Cerebellar cortex (tissue), 1 donor: ENCODE data around the gene CAPSL.
"Not testable (repeated sequence)": the region's sequence is repeated elsewhere in the genome, so short reads cannot be mapped to it uniquely, and the experiment has no call there.

Source experiments
- DNase-seq: peaks from one replicate; pipeline ENCODE4 v3.0.0-alpha.2; 2015; ENCODE audit warnings: low spot score

The CAPSL gene

DNA sequence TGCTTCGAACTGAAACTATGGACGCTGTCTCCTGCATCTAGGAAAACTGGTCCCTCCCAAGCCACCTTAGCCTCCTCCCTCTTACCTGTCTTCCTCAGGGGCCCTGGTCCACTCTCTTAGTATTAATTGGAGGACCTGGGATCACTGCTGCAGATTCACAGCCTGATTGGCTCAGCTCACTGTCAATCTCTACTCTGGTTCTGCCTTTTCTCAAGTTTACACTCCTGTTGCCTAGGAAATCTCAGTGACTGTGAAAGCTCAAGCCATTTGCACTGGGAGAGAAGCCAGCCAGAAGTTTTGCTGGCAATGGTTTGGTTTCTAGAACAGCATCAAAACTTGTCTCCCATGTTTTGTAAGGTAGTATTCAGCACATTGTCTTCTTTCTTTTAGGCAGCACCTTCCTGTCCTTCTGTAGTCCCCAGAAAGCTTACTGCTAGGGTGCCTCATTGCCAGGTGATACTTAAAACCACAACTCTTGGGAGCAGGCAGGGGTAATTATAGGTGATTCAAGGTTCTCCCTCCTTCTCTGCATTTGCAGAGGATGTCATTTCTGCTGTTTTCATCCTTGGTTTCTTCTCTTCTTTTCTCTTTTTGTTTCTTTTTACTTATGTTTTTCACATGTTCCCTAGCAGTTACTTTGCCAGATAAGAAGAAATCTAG lies at the start of gene CAPSL:
CAPSL (minus strand) TSS at position 55 of the 660 bp plus-strand sequence. CDS start 17,502 bp downstream, outside the sequence.
- peak; percentile 16 for DNase-seq

DNA sequence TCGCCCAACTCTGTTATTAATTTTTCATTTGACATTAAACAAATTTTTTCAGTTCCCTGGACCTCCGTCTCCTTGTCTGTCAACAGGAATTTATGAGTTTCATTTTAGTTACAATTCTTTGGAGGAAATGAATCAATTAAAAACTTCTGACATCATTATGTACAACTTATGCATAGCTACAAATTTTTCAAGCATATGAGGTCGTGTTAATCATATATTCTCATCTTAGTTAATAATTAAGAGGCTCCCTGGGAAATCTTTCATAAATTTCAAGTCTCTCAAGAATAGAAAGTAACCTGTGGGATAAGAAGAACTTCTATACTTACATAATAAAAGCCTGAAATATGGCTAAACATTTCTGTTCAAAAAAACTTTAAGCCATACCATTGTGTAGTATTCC lies 49.4 kb upstream of the CAPSL start:
- no peak for DNase-seq

DNA sequence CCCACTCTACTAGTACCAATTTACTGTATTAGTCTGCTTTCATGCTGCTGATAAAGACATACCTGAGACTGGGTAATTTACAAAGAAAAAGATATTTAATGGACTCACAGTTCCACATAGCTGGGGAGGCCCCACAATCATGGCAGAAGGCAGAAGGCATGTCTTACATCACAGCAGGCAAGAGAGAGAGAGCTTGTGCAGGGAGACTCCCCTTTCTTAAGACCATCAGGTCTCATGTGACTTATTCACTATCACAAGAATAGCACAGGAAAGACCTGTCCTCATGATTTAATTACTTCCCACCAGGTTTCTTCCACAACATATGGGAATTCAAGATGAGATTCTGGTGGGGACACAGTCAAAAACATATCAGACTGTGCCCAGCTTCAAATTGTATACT lies 41.3 kb upstream of the CAPSL start:
- no peak for DNase-seq

DNA sequence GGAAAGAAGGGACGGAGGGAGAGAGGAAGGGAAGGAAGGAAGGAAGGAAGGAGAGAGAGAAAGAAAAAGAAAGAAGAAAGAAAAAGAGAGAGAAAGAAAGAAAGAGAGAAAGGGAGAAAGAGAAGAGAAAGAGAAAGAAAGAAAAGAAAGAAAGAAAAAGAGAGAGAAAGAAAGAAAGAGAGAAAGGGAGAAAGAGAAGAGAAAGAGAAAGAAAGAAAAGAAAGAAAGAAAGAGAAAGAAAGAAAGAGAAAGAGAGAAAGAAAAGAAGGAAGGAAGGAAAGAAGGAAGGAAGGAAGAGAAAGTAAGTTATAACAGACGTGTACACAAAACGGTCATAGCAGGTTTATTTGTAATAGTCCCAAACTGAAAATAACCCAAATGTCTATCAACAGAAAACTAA lies 38.4 kb upstream of the CAPSL start:
- not testable (repeated sequence) for DNase-seq

DNA sequence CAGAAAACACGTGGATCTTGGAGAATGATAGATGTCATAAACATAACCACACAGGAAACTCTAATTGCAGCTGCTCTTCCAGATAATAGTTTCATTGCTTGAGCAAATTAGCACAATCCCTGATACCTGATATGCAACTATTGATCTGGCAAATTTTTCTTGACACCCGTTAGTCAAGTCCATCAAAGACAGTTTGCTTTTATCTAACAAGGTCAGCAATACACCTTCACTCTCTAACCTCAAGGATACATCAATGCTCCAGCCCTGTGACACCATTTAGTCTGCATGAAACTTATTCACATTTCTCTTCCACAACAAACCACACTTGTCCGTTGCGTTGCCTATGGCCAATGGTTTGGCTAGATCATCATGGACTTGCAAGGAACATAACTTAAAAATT lies 36.1 kb upstream of the CAPSL start:
- DNase-seq = no peak

DNA sequence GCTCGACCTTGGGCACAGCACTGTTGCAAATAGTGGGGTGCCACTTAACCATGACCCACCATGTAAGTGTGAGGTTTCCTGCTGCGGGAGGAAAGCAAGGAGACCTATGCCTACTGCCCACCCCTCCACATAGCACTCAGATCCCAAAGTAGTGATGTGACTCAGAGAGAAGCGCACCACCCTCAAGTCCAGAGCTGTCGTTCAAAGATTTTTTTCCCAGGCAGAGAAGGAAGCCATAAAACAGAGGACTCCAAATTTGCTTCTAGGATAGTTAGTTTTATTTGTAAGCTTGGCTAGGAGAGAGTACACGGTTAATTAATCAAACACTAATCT lies 33.4 kb upstream of the CAPSL start:
- DNase-seq = no peak

DNA sequence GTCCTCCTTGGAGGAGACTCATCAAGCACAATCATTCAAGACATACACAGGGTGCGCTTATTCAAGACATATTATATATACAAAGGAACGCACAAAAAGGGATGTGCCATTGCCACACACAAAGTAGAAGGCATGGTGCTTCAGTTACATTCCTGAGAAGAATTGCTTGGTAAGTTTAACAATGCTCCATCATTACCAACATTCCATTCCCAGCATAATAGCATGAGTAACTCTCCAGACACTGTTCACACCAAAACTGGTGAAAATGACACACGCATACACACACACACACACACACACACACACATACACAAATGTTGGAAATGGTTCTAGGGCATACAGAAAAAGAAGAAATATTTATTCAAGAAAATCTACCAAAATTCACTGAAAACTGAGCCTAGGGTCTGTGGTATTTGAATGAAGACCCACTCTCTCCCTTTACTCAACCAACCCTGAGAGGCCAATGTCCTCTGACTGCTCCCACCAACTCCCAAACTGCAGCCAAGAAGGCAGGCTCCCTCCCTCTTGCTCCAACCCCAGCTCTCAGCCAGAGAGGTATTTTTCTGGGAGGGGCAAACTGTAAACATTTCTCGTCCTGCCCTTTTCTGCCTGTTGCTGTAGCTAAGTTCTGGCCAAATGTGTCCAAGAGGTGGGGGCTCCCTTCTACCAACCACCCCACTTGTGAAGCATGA lies 32.9 kb upstream of the CAPSL start:
- DNase-seq = no peak

DNA sequence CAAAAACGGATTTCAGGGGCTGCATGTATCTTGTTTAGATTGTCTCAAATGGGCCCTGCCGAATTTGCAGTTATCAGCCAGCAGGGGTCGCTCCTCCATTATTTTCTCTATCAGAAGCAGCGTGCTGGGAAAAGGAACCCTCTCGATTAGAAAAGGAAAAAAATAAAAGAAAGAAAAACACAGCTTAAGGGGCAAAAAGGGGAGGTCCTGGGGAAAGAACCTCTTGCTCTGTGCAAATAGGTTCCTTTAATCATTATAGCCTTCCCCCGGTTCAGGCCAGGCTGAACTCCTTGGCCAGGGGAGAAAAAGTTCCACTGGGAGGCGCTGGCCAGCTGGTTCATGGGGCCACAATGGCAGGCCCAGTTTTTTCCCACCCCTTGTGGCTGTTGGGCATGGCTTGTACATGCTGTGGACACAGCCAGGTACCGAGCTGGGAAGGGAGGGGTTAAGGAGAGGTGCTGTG lies 25.0 kb upstream of the CAPSL start:
- DNase-seq = peak; percentile 7

DNA sequence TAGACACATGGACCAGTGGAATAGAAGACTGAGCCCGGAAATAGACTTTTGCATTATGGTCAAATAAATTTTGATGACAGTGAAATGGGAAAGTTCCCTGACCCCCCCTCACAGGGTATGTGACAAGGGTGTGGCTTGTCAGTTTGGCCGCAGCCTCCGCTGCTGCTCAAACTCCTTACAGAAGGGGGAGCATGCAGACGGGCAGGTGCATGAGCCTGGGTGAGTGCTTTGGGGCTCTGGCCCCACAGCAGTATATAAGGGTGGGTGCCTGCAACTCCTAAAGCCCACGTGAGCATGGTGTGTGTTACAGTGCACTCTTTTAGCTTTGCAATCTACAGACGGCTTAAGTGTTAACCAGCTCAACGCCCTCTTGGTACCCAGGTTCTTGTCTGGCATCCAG lies 21.9 kb upstream of the CAPSL start:
- no peak for DNase-seq

DNA sequence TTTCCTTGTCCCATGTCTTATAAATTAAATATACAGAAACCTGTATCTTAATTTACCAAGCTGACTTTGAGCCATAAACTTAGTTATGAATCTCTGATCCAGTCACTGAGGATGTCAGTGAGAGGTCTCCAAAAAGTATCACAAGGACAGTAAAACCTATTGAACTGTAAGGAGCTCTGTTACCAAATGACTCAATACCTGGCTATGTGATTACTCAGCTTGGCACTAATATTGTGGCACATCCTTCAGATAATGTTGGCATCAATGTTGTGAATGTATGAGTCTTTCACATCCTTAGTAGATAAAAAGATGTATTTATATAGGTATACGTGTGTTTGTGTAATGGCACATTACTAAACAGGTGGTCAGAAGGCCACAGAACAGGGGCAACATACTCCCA lies 18.0 kb upstream of the CAPSL start:
- no peak for DNase-seq

DNA sequence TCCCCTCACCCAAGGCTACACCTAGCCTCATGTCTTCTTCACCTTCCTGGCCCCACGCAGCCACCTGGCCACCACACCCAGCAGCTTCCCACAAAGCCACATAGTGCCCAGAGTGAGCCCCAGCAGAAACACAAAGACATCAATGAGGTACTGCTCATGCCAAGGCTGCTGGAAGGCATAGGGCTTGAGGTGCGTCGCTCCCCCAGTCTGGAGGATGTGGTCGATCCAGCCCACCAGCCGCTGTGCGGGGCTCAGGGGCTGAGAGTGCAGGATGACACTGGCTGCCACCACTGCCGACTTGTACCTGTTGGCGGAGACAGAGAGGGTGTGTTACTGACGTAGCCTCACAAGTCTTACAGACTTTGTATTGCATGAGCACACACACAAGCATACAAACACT lies 15.8 kb upstream of the CAPSL start:
- DNase-seq = no peak

DNA sequence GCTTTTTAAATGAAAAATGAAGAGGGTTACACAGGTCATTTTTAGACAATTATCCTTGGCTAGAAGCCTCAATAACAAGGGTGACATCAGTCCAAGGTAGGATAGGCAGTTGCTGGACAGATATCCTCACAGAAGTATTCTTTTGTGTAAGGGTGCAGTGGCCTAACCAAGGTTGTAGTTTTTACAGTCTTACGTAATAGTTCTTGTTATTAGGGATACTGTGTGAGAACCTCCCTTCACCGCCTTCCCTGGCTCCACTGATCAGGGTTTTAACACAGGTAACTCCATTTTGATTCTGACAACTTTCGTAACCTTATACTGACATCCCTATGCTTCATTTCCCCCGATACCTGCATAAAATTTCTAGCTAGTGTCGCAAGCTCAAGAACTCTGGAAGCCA lies 8.7 kb upstream of the CAPSL start:
- DNase-seq = no peak

DNA sequence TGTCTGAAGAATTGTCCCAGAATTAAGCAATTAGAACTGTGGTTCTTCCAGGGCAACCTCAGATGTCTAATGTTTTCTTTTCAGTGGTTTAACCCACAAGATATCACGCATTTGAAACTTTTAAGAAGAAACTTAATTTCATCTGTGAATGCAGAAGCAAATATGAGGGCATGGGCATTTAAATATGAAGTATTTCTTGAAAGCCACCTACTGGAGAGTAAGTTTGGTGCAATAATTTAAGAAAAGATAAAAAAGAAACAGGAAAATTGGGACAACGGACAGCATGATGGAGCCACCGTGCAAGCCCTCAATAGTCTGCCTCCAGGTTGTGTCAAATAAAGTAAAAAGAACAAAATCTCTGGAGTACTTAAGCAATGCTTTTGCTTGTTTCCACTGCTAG lies 1.2 kb upstream of the CAPSL start:
- DNase-seq = no peak

DNA sequence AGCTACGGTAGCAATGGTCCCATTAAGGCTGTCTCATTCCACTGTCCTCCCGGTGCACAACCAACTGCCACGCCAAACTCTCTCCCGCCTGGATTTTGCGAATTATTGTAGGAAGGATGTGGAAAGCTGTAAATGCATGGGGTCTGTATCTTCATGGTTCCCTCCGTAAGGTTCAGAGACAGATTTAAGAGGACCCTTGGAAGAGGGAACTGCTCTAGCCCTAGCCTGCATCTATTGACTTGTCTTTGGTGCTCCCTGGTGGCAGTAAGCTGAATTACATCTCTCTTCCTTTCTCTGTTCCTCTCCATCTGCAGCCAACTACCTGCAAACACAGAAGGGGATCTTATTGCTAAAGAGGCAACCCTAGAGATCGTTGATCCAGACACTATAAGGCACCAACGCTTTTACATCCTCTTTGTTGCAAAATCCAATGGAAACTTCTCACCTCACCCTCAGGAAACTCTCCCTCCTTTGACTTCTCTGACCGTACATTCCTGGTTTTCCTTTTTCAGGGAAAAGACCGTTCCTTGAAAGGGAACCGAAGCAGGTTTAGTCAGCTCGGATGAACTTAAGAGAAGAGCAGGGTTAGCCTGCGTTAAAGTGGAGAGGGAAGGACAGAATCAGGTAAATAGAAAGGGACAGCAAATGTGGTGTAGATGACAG lies 11.9 kb downstream of the CAPSL start:
- peak; percentile 48 for DNase-seq

DNA sequence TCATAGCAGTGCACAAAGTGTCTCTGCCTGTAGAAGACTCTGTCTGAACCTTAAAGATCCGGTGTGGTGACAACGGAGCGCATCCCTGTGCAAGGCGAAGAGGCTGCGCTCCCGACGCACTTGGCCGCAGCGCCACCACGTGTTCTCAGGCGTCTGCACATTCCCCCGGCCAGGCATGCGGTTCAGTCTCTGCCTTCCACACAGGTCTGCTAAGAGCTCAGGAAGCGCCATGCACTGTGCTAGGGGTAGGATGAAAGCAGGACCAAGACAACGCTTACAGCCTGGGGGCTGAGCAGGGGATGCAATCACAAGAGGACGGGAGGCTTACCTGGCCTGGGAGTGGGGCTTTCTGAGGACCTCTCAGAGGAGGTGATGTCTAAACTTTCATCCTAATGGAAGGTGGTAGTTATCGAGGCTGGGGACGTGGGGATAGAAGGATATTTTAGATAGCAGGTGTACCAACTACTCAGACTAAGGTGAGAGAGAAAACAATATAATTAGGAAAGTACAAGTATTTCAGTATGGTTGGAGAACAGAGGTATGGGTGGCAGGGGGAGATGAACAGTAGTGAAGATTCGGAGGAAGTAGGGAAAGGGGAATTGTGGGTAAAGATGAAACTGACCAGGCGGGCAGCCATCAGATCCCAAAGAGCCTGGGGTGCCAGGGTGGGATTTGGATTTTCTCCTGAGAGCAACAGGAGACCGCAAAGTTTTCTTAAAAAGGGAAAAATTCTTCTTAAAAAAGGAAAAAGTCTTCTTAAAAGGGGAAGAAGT lies 13.3 kb downstream of the CAPSL start:
- DNase-seq = peak; percentile 11

DNA sequence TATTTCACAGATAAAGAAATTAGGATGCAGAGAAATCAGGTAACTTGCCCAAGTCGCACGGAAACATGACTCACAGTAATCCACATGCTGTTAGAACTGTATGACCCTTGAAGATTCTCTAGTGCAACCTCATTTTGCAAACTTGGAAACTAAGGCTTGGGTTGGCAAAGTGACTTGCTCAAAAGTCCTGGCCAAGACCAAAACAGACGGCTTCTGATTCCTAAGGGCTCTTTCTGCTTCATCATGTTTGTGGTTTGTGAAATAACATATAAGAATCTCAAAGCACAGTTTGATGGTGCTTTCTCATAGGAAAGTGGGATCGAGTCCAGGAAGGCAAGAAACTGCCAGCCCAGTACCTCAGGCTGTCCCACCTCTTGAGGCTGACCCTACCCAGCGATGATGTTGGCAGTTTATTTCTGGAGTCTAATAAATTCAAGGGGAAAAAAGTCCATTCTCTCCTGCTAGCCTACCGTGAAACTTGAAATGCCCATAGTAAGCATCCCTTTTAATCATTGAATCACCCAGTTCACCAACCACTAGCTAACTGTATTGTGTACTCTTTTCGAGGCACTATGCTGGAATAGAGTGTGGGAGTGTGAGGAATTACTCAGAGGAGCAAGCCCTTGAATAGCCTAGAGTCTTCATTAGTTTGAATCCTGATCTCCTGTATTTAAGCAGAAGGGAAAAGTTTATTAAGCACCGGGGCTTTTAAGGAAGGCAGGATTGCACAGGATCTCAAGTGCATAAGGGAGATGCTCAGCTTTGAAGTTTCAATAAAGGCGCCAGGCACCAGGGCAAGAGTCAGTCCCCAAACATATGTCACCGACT lies 14.1 kb downstream of the CAPSL start:
- DNase-seq = no peak

DNA sequence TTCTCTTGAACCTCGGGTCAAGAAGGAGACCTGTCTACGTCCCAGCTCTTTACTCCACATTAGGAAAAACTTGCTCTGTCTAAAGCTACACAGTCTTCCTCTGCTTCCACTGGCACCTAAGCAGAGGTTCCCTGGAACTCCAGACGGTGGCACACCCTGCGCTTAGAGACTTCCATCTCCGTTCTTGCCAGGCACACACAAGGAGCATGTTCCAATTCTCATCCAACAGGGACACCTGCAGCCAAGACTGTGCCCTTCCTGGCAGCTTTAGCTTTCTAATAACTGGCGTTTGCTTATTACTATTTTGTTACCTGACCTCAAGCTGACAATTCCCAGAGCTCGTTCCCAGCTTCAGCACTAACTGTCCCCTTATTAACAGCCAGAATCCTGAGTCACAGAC lies 16.0 kb downstream of the CAPSL start:
- DNase-seq = no peak

DNA sequence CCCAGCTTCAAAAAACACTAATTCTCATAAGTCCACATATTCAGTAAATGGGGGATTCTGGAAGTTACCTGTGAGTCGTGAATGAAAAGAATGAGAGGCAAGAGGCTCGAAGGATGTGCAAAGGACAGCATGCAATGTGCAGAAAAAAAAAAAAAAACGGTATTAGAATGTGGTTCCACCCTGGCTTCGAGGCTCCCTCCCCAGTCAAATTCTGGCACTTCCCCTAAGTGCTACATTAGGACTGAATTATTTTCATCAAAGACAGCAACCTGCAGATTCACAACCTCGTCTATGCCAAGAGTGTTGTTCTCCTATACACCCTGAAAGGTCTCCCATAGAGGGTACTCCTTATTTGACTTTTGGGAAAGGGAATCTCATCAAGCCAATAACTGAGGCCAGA lies 16.5 kb downstream of the CAPSL start:
- DNase-seq = no peak

DNA sequence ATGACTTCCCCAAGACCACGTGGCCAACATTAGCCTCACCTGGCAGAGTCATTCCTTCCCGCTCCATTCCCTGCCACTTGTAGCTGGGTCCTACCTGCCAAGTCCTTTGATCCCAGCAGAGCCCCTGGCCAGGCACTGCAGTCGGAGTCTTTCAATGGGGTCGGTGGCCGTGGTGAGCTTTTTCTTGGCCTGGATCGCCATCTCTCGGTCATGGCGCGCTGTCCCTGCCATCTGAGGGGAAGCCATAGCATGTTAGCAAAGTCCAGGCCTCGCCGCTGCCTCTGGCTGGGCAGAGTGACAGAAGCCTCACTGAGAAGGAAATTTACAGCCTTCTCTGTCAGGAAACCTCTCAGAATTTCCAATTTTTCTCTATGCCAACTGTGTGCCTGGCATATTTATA lies 17.5 kb downstream of the CAPSL start:
- DNase-seq = no peak

DNA sequence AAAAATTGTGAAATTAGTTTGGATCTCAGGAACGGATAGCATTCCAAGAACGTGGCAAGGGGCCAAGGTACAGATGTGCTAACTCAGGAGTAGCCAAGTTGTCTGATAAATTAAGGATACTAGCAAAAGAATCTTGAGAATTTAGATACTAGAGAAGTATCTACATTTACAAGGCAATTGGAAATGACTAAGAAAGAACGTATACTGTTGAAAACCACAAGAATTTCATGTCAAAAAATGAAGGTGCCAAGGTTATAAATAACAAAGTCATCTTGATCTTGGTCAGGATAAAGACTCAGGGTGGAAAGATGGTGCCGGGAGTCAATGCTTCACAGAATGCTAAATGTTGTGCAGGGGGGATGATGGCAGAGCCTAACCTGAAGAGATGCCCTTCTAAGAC lies 19.2 kb downstream of the CAPSL start:
- no peak for DNase-seq

DNA sequence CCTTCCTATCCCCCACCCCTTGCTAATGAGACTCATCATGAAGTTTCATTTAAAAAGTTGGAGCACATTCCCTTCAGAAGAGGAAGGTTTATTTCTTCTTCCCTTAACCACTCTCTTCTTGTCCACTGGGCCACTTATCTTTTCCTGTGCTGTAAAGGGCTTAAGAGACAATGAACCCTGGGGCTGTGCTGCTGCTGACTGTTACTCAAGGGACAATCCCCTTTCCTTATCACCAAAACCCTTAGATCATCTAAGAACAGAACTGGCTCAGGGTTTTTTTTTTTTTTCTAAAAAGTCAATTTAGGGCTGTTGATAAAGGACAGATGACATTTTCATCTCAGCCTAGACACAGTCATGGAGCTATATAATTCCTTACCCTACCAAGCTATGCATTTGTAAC lies 29.6 kb downstream of the CAPSL start:
- DNase-seq = no peak

DNA sequence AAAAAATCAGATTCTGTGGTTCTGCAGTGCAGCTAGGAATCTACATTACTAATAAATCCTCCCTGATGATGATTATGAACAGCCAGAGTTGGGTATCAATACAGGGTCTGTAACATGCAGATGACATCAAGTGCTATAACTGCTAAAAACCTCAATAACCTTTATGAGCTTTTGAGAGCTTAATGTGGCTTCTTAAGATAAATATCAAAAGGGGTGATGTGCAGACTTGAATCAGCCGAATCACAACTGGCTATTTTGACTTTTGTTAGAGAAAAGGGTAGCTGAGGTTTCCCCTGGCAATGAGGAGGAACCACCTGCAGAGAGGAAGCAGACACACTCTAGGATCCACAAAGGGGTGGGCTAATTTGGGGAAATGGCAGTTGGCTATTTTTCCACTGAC lies 30.2 kb downstream of the CAPSL start:
- no peak for DNase-seq
